Stimulated activated CD8-positive, alpha-beta memory T cell treated with anti-CD3 and anti-CD28 coated beads, Interleukin-4, amount 100 ng/mL, for 1 hour (primary cell): ENCODE measurements around the gene THBS2.

Source experiments
- DNase-seq, 2 donors: peaks; one replicate each; pipeline ENCODE4 v3.0.0-alpha.2; 2020; ENCODE audit warnings: low read depth in 2 of 2, low spot score in 1 of 2

Gene THBS2

DNA sequence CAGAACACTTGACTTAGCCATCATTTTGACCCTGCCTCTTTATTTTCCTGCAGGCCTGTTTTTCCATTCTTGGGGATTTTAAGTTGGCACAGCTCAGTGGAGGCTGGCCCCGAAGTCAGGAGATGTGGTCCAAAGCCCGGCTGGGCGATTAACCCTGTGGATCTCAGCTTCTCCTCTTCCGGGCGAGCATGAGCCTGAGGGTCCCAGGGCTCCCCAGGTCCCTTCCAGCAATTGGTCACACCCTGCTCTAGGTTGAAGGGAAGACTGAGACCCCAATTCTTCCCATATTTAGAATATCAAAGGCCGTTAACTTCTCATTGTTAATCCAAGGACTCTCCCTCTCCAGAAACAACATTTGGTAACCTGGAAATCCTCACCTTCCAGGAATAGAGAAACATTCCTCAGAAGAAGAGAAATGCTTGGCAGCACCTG lies 2.3 kb downstream of the THBS2 start:
- DNase-seq, result no peak

DNA sequence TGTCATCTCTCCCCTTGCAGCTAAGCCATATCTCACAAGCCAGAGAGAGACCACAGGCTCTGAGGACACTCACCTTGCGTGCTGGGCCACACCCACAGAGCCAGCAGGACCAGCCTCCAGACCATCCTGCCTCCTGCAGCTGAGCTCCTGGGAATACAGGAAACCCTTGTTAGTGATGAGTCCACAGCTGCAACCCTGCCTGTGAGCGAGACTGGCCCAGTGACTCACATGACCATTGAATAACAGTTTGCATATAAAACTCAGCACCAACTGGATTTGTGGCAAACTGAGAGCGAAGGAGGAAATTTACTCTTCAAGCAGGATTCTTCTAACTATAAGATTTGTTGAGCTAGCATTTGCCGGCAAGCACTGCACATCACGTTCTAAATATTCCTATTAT lies 3.0 kb downstream of the THBS2 start:
- DNase-seq, result no peak

DNA sequence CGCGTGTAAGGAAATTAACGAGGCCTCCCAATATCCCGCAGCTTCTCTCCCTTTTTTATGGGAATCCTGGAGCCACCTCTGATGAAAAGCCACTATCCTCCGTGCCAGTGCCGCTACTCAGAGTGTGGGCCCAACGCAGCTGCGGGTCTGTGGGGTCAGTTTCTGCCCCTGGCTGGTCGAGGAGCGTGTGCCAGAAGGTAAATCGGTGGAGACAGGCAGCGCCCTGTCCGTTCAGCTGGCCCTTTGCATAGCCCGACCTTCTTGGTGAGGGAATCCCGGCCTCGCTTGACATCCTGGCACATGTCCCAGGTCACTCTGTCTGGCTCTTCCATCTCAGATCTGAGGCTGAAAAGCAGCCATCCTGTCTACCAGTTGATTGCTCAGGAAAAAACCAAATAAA lies 4.6 kb downstream of the THBS2 start:
- DNase-seq, result no peak

DNA sequence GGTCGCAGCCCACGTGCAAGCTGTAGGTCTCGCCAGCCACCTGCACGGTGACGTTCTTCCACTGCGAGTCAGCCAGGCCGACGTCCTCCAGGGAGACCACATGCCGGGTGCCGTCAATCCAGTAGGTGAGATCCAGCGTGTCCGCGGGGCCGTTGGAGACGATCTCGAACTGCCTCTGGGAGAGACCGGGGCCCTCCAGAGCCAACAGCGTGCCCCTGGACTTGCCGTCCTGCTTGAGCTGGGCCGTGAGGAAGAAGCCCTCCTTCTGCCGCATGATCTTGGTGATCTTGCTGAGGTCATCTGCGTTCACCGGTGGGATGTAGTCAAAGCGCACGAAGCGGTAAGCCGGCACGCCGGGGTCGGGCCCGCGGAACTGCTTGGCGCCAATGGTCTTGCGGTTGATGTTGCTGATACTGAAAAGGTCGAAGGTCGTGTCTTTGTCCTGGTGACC lies 5.1 kb downstream of the THBS2 start:
- DNase-seq, result no peak

DNA sequence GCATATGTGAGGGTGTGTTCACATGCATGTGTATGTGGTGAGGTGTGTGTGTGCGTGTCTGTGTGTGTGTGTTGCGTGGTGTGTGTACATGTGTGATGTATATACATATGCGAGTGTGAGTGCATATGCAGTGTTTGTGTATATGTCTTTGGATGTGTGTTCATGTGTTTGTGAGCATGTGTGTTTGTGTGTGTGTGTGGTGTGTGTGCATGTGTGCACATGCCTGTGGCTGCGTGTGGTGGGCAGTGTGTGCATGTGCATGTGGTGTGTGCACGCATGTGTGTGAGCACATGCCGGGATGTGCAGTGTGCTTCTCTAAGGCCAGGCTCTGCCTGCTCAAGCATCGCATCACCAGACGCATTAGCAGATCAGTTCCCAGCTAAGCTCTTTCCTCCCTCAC lies 5.7 kb downstream of the THBS2 start:
- DNase-seq, result no peak

DNA sequence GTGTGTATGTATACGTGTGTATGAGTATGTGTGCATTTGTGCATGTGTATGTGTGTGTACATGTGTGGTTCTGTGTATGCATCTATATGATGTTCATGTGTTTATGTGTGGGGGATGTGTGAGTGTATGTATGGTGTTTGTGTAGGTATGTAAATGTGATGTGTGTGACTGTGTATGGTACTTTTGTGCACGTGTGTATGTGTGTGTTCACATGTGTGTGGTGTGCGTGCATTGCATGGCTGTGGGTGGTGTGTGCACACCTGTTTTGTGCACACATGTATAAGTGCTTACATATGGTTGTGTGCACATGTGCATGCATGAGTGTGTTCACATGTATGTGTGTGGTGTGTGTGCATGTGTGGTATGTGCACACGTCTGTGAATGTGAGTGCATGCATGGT lies 6.2 kb downstream of the THBS2 start:
- DNase-seq, result no peak

DNA sequence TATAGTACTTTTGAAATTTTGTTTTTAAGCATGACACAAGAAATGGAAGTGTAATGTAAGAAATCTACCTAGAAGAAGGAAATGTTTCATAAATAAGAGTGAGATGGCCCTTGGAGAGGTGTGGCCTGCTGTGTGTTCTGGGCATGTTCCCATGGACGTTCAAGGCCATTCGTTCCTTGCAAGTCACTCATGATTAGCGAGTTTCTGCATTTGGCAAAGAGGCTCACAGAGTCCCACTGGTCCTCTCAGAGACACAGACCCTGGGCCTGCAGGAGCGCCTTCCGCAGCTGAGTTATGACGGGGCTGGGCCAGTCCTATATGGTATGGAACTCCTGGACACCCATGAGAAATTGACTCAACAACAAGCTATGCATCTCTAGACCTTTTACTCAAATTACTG lies 7.2 kb downstream of the THBS2 start:
- no peak for DNase-seq

DNA sequence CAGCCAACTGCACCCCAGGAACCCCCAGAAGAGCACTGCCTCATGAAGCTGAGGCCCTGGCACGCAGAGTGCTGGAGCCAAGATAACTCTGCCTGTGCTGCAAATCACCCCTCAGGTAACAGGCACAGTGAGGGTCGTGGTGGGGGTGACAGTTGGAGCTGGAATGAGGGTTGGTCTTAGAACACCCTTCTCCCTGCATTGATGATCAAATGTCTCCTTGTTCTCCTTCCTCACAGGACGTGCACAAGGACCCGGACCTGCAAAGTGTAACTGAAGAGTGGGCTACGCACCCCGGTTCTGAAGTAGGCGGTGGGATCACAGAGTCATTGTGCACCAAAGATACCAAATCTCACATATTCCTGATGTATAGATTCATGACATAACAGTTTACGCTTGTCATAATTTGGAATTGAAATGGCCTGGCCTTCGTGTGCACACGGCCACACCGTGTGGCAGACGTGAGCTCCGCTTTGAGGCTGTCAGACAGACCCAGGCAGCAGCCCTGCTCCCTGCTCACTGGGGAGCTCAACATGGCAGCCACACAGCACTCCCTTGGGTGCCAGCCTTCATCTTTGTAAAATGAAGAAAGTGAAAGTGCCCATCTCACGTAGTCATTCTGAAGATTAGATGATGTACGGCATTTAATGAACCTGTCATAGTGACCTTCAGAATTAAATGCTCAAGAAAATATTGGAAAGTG lies 8.8 kb downstream of the THBS2 start:
- no peak for DNase-seq

DNA sequence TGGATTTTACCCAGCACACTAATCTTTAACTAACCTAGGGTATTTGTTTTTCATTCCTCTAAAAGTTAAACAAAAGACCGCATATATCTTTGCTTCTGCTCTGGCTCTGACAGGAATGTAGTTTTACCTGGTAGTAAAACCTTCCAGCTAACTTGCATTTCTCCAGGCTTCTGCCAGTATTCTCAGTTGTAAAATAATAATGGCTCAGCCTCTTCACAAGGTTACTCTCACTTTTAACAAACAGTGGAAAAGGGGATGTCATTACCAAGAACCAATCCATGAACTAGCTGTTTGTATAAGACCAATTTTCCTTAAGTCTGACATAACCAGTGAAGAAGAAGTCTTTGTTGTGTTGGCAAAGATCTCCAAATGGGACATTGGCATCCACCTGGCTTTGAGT lies 10.0 kb downstream of the THBS2 start:
- DNase-seq, result no peak

DNA sequence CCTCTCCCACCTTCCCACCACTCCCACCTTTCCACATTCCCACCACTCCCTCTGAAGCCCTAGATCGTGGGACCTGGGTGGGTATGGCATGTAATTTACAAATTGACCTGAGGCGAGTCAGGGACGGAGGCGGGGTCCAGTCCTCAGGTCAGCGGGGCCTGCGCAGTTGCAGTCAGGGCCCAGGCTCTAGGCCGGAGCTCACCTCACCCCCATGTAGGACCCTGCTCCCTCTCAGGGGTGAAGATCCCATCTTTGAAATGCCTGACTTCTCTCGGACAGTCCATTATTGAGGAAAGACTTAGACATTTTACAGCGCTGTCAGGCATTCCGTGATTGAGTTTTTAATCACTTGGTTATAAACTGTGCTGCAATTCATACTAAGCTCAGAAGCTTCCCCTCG lies 10.5 kb downstream of the THBS2 start:
- DNase-seq, result no peak

DNA sequence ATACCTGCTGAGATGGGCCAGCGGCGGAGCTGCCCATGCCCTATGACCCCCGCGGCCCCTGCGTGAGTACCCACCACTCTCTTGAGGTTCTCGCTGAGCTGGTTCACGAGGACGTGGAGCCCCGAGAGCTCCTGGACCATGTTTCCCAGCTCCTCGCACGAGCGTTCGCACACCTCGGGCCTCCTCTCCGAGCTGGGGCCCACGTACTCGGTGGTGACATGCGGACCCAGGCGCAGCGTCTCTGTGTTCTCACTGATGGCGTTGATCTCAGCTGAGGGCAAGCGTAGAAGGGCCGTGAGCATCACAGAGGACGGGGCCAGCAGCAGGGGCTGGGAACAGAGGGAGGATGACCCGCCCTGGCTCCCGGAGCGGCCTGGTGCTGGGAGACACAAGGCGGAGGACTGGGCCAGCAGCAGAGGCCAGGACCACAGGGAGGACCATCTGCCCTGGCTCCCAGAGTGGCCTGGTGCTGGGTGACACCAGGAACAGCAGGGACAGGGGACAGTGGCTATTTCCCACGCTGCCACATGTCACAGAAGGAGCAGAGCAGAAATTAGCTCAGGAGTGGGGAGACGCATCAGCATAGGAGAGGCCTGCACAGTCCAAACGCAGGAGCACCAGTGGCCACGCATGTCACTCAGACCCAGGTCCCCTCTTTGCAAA lies 11.8 kb downstream of the THBS2 start:
- no peak for DNase-seq

DNA sequence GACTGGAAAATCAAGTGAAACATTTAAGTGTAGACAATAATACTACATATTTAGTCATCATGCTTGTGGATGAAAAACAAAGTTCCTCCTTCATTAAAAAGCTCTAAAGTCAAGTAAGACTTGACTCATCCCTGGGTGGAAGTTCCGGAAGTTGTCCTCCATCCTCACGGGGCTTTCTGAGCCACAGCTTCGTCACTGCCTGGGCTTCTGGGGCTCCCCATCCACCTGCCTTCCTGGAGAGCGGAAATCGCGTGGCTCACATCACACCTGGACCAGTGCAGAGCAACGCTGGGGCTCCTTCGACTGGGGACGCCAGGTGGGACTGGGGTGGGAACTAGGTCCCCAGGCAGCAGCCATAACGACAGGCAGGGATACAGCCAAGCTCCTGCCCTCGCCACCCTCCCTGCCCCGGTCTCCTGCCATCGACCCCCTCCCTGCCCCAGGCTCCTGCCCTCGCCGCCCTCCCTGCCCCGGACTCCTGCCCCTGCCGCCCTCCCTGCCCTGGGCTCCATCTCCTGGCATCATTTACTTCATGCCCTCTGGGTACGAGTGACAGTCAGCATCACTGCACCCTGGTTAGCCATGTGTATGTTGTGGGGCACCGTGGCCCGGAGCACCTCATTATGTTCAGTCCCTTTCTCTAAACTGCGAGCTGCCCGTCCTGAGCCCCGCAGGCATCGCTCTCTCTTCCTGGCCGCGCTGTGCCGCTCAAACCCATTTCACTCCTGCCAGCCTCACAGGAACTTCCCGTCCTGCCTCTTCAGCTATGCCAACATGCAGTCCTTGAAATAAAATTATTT lies 12.9 kb downstream of the THBS2 start:
- no peak for DNase-seq

DNA sequence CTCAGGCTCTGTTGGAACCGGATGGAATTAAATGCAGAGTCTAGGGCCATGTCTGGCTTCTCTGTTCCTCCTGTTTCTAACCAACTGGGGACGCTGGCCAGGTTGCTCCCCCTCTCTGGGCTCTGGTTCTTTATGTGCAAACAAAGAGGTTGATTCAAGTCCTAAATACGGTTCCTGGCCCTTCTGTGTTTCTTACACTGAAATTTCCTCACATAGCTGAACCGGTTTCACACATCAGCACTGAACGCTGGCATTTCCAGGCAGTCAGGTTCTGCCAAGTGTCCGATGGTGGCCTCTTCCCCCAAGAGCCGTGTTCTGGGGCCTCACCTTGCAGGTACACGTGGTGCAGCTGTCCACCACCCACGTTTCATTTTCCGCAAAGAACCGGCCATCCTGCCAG lies 13.5 kb downstream of the THBS2 start:
- no peak for DNase-seq

DNA sequence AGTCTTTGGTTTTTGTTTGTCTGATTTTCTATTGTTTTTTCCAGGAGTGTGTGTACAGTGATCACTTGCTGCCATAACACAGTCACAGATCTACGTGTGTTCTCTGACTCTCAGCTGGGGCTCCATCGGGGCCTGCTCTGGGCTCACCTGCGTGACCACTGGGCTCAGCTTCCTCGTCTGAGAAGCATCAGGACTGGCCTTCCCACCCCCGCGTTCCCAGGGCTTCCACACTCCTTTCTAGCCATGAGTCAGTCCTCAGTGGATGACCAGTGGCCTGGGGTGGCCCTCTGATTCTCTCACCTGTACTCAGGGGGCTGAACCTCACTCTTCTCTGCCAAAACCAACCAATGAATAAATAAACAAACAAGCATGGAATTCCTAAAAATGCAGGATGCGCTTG lies 14.5 kb downstream of the THBS2 start:
- no peak for DNase-seq

DNA sequence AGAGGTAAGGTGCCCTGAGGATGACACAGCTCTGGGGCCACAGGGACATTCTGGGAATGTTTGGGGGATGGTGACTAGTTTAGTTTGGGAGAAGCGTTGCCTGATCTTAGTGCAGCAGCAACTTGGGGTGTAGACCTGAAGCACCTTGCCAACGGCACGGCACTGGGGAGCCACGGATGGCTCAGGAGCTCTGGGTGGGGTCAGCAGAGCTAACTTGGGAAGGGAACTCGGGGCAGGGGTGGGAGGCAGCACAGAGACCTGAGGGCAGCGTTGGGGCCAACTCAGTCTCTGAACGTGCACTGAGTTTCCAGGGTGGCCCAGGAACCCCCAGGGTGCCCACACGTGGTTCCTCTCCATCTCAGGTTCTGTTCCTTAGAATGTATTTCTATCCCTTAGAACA lies 14.9 kb downstream of the THBS2 start:
- no peak for DNase-seq

DNA sequence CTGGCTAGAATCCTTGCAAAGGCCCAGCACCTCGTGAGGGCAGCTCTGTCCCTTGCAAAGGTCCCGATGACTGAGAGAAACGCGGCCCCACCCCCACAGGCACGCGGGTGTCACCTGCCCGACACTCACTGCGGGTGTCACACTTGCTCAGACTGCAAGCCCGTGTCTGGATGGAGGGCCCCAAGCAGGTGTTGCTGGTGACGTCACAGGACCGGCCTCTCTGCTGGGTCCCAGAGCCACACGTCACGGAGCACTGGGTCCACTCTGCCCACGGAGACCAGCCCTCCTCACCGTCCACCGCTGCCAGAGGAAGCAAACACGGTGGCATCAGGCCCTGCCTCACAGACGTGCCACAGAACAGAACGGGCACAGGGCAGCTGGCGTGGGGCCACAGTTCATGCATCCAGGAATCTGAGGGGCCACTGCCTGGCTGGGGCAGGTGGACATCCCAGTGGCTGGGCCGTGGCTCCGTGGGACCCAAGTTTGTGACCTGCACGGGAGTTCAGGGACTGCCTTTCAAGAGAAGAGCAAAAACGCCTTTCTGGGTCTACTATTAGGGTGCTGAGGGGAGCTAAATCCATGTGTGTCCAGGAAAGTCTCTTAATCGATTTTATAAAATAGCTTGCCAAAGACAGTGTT lies 16.0 kb downstream of the THBS2 start:
- DNase-seq, result no peak

DNA sequence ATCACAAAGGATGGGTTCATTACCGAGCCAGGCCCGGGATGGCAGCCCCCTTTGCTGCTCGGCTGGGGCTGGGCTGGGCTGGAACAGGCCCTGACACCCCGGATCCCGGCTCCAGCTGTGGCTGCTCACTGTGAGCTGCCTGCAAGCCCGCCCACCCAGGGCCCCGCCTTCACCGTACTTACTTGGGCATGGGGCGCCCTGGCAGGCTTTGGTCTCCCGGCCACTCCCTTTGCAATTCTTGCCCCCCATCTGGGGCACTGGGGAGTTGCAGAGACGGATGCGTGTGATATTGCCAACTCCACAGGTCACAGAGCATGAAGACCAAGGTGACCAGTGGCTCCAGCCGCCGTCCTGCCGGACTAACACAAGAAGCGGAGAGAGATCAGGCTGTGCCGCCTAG lies 16.7 kb downstream of the THBS2 start:
- no peak for DNase-seq

DNA sequence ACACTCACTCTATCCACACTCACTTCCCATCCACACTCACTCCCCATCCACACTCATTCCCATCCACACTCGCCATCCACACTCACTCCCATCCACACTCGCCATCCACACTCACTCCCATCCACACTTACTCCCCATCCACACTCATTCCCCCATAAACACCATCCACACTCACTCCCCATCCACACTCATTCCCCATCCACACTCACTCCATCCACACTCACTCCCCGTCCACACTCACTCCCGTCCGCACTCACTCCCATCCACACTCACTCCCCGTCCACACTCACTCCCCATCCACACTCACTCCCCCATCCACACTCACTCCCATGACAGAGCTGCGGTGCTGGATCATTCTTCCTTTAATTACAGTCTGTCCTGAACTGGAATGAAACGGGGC lies 17.1 kb downstream of the THBS2 start:
- DNase-seq, result no peak

DNA sequence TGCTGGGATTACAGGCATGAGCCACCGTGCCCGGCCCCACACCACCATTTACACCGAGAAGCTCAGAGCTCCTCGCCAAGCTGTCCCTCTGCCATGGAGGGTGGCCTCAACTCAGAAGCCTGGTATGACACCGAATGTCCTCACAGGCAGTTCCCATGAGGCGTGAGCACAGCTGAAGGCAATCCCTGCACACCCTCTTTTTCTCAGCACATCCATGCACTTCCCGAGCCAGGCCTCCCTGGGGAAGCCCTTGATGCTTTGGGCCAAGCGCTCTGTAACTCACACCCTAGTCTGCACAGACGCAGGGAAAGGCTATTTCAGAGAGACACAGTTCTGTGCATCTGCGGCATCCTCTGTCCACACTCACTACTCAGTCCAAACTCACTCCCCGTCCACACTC lies 18.4 kb downstream of the THBS2 start:
- no peak for DNase-seq

DNA sequence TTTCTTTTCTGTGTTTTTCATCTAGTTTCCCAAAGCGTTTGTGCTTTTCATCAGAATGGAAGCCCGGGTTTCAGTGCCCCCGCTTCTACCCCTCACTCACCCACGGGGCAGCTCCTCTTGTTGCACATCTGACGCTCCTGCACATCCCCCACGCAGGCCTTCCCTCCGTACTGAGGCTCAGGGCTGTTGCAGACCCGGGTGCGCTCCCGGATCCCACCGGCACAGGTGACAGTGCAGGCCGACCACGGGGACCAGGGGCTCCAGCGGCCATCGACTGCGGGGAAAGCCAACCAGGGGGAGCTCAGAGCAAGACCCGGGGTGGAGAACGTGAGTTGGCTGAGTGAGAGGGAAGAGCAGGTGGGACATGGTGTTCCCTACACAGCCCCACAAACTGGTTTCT lies 19.0 kb downstream of the THBS2 start:
- no peak for DNase-seq

DNA sequence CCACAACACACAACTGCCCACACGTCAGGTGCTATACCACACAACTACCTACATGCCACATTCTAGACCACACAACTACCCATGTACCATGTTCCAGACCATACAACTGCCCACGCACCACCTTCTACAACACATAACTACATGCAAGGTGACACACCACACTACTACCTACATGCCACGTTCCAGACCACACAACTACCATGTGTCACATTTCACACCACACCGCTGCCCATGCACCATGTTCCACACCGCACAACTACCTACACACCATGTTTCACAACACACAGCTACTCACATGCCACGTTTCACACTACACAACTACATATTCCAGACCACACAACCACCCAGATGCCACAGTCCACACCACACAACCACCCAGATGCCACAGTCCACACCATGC lies 19.8 kb downstream of the THBS2 start:
- no peak for DNase-seq

DNA sequence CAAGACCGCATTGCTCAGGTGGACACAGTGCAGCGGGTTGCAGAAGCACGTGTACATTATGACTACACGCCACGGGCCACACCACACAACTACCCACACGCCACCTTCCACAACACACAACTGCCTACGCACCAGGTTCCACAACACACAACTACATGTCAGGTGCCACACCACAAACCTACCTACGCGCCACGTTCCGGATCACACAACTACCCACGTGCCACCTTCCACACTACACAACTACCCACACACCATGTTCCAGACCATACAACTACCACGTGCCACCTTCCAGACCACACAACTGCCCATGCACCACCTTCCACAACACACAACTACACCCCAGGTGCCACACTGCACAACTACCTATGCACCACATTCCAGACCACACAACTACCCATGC lies 20.5 kb downstream of the THBS2 start:
- no peak for DNase-seq
